Stimulated activated CD4-positive, alpha-beta T cell treated with anti-CD3 and anti-CD28 coated beads, Interleukin-2, amount 100 ng/mL, for 24 hours (primary cell): ENCODE measurements around the gene TUBD1.
"Not testable (repeated sequence)": the region's sequence is repeated elsewhere in the genome, so short reads cannot be mapped to it uniquely, and the experiment has no call there.

Source experiments
- DNase-seq, 2 donors: peaks; one replicate each; pipeline ENCODE4 v3.0.0-alpha.2; 2020

Gene TUBD1

GRCh38 chr17:59842901-59843652 lies 49.7 kb downstream of the TUBD1 start:
- peak; percentile 74 to 79 for DNase-seq

GRCh38 chr17:59841882-59842263 lies 50.9 kb downstream of the TUBD1 start:
- not testable (repeated sequence) for DNase-seq

- DNase-seq, result peak in 1 of 2 donors; percentile 39
Observed at GRCh38 chr17:59841091-59841881, 51.5 kb downstream of the TUBD1 start.

GRCh38 chr17:59840329-59841090 lies 52.2 kb downstream of the TUBD1 start:
- DNase-seq, result peak in 1 of 2 donors; percentile 38

- no peak for DNase-seq
Observed at GRCh38 chr17:59839651-59840328, 53.0 kb downstream of the TUBD1 start.

GRCh38 chr17:59838052-59838916 lies 54.5 kb downstream of the TUBD1 start:
- DNase-seq, result peak; percentile 43 to 57

- peak in 1 of 2 donors; percentile 69 for DNase-seq
Observed at GRCh38 chr17:59837308-59838051, 55.3 kb downstream of the TUBD1 start.

- DNase-seq, result no peak
Observed at GRCh38 chr17:59832883-59833379, 59.8 kb downstream of the TUBD1 start.

GRCh38 chr17:59830846-59831486 lies 61.8 kb downstream of the TUBD1 start:
- no peak for DNase-seq

- DNase-seq, result peak; percentile 50 to 67
Observed at GRCh38 chr17:59830007-59830630, 62.6 kb downstream of the TUBD1 start.

GRCh38 chr17:59829217-59830006 lies 63.3 kb downstream of the TUBD1 start:
- DNase-seq, result peak in 1 of 2 donors; percentile 47

GRCh38 chr17:59828819-59829216 lies 63.9 kb downstream of the TUBD1 start:
- peak; percentile 47 to 48 for DNase-seq

- no peak for DNase-seq
Observed at GRCh38 chr17:59828478-59828760, 64.3 kb downstream of the TUBD1 start.

GRCh38 chr17:59827721-59828477 lies 64.8 kb downstream of the TUBD1 start:
- DNase-seq, result no peak

GRCh38 chr17:59826706-59827453 lies 65.9 kb downstream of the TUBD1 start:
- no peak for DNase-seq

- peak in 1 of 2 donors; percentile 51 for DNase-seq
Observed at GRCh38 chr17:59825533-59826322, 67.0 kb downstream of the TUBD1 start.

GRCh38 chr17:59815965-59816364 lies 76.8 kb downstream of the TUBD1 start:
- DNase-seq, result no peak
